HepG2 (cell line): Measurements from ENCODE around the gene CA11. TPM values are rescaled to one million over a fixed set of nuclear protein-coding genes. Genes with fewer than 3 reads are reported as not detected.

ENCODE experiments used
- AHR ChIP-seq: IDR thresholded peaks from 2 replicates; pipeline ENCODE4 v1.6.1; 2018; ENCODE audit warnings: missing genetic modification reagents, missing compliant biosample characterization
- ARNTL ChIP-seq: sonication (generic); formaldehyde crosslinking; IDR thresholded peaks from 2 replicates; pipeline ENCODE4 v1.4.0; 2020; ENCODE audit warnings: mild to moderate bottlenecking, missing genetic modification reagents
- CHD4 ChIP-seq: fragments of 200-600 bp; sonication (generic); IDR thresholded peaks from 2 replicates; pipeline ENCODE4 v1.7.0; 2017; ENCODE audit warnings: mild to moderate bottlenecking, low read length, borderline replicate concordance
- ELF1 ChIP-seq: sonication (generic); formaldehyde crosslinking; IDR thresholded peaks from 2 replicates; pipeline ENCODE4 v1.4.0; 2020; ENCODE audit warnings: missing genetic modification reagents
- HDAC2 ChIP-seq: sonication (generic); formaldehyde crosslinking; IDR thresholded peaks from 2 replicates; pipeline ENCODE4 v1.4.0; 2020; ENCODE audit warnings: missing genetic modification reagents
- HOXA9 ChIP-seq: sonication (generic); formaldehyde crosslinking; IDR thresholded peaks from 2 replicates; pipeline ENCODE4 v1.8.1; 2022; ENCODE audit warnings: missing genetic modification reagents, mild to moderate bottlenecking, moderate library complexity, borderline replicate concordance
- NFKB2 ChIP-seq: sonication (generic); formaldehyde crosslinking; IDR thresholded peaks from 2 replicates; pipeline ENCODE4 v1.4.0; 2020; ENCODE audit warnings: missing genetic modification reagents, borderline replicate concordance
- NRL ChIP-seq: sonication (generic); formaldehyde crosslinking; IDR thresholded peaks from 2 replicates; pipeline ENCODE4 v1.5.0; 2020; ENCODE audit warnings: missing genetic modification reagents, mild to moderate bottlenecking, moderate library complexity, borderline replicate concordance
- PRMT3 ChIP-seq: sonication (generic); formaldehyde crosslinking; IDR thresholded peaks from 2 replicates; pipeline ENCODE4 v1.8.1; 2022; ENCODE audit warnings: low read depth, mild to moderate bottlenecking, moderate library complexity, missing genetic modification reagents, borderline replicate concordance
- PTBP1 ChIP-seq: fragments of 200-400 bp; formaldehyde crosslinking; IDR thresholded peaks from 2 replicates; pipeline ENCODE4 v1.6.1; 2018; ENCODE audit warnings: low read length, low read depth; ENCODE audit not compliant: poor library complexity, severe bottlenecking
- RBM22 ChIP-seq: fragments of 200-400 bp; formaldehyde crosslinking; optimal IDR thresholded peaks from 2 replicates; pipeline ENCODE3; 2017; ENCODE audit warnings: mild to moderate bottlenecking, low read length, moderate library complexity
- RFX5 ChIP-seq: IDR thresholded peaks from 2 replicates; pipeline ENCODE4 v1.6.1; 2011; ENCODE audit warnings: low read depth, low read length, improper control_type of control experiment
- SNAPC2 ChIP-seq: sonication (generic); formaldehyde crosslinking; IDR thresholded peaks from 2 replicates; pipeline ENCODE4 v1.8.1; 2022; ENCODE audit warnings: mild to moderate bottlenecking, missing genetic modification reagents
- SOX5 ChIP-seq: IDR thresholded peaks from 2 replicates; pipeline ENCODE4 v1.6.1; 2016; ENCODE audit warnings: borderline replicate concordance
- SRSF1 ChIP-seq: fragments of 200-400 bp; formaldehyde crosslinking; optimal IDR thresholded peaks from 2 replicates; pipeline ENCODE3; 2017; ENCODE audit warnings: mild to moderate bottlenecking, low read depth, low read length, moderate library complexity
- ZFAT ChIP-seq: sonication (generic); formaldehyde crosslinking; conservative IDR thresholded peaks from 2 replicates; pipeline ENCODE4 v1.8.1; 2023; ENCODE audit warnings: missing genetic modification reagents, inconsistent platforms
- ZNF10 ChIP-seq: sonication (generic); formaldehyde crosslinking; IDR thresholded peaks from 2 replicates; pipeline ENCODE4 v1.4.0; 2020; ENCODE audit warnings: mild to moderate bottlenecking, low read depth, missing genetic modification reagents, borderline replicate concordance
- ZNF224 ChIP-seq: sonication (generic); formaldehyde crosslinking; IDR thresholded peaks from 2 replicates; pipeline ENCODE4 v1.5.0; 2020; ENCODE audit warnings: mild to moderate bottlenecking, missing genetic modification reagents
- ZNF230 ChIP-seq: sonication (generic); formaldehyde crosslinking; IDR thresholded peaks from 2 replicates; pipeline ENCODE4 v1.4.0; 2020; ENCODE audit warnings: mild to moderate bottlenecking, missing genetic modification reagents
- ZNF251 ChIP-seq: sonication (generic); formaldehyde crosslinking; IDR thresholded peaks from 2 replicates; pipeline ENCODE4 v1.9.0; 2021; ENCODE audit warnings: mild to moderate bottlenecking, missing genetic modification reagents
- ZNF383 ChIP-seq: sonication (generic); formaldehyde crosslinking; IDR thresholded peaks from 2 replicates; pipeline ENCODE4 v1.4.0; 2020; ENCODE audit warnings: missing genetic modification reagents, mild to moderate bottlenecking, borderline replicate concordance
- ZNF792 ChIP-seq: IDR thresholded peaks from 2 replicates; pipeline ENCODE4 v1.6.1; 2016
- polyA plus RNA-seq, 8 experiments: library from polyadenylated mRNA; depleted of rRNA in 3 of 8; stranded (reverse) in 7 of 8; unstranded in 1 of 8; fragments of >200 nt; fragmentation: Illumina TruSeq in 4 of 8; extraction: Trizol in 4 of 8; gene quantifications; 2 replicates each; pipeline versions ENCODE4 v1.2.1 to v1.2.3, GENCODE V29; 2011 to 2016; ENCODE audit warnings: low read depth in 4 of 8, missing spikeins in 1 of 8, mixed read lengths in 1 of 8; ENCODE audit not compliant: insufficient read depth in 1 of 8
- total RNA-seq, 5 experiments: library from RNA; depleted of rRNA; stranded (reverse); fragments of >200 nt; fragmentation: Illumina TruSeq; extraction: Trizol; gene quantifications; 2 replicates each; pipeline ENCODE4 v1.2.3, GENCODE V29; 2016; ENCODE audit warnings: low read depth in 1 of 5
- TF ChIP-seq, protein P1 (sequence below): sonication (generic); formaldehyde crosslinking; IDR thresholded peaks from 2 replicates; pipeline ENCODE4 v1.5.0; 2020; ENCODE audit warnings: missing genetic modification reagents
- TF ChIP-seq, protein P2 (sequence below): IDR thresholded peaks from 2 replicates; pipeline ENCODE4 v1.6.1; 2016; ENCODE audit warnings: mild to moderate bottlenecking, missing biosample characterization, missing genetic modification reagents

Gene CA11
- total and polyA plus RNA-seq, 2 of the 13 experiments (the other 11 are each of a cell fraction or from before 2014, with no cell fraction given) = 0.41 to 0.58 TPM

DNA sequence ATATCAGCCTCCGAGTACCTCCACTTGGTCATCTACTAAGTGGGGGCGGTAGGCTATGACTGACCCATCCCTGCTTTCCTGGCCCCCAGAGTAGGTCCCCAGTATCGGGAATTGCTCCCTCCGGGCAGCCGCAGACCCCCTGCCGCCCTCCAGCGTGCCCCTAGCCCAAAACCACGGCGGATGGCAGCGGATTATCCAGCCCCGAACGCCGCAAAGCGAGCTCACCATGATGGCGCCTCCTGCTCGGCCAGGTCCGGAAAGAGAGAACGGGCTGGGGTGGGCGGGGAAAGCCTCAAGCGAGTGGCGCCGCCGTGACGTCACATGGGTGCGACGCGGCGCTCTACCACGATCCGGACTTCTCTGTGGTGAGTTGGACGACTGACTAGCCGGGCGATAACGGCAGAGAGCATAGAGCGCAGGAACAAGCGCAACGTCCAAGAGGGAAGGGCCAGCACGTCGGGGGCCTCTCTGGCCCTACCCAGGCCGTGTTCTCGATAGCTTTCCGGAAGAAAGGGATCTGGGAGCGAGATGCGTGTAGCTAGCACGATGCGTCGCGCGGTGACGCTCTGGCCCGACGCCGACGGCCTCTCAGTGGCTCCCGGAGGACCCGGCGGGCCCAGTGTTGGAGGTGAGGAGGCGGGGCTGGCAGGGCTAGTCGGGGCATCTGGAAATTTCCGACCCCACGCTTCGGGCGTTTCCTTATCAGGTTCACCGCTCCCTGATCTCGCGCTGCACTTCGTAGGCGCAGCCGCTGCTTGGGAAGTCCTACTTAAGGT lies 26.9 kb downstream of the CA11 start, which contains the start of the genes RPL18 and SPHK2 (continued):
- peak; percentile 78 for TF ChIP-seq HDAC2 (CRISPR knock-in tag)
- TF ChIP-seq ZNF224 (CRISPR knock-in tag) = peak; percentile 56; the same call in 1 of the 2 replicates
- TF ChIP-seq SNAPC2 (CRISPR knock-in tag) = no peak
- TF ChIP-seq ELF1 = peak; percentile 99
- TF ChIP-seq ZNF230 = peak; percentile 51; the same call in 1 of the 2 replicates
- peak; percentile 41; the same call in 1 of the 2 replicates for TF ChIP-seq HOXA9
- TF ChIP-seq ZNF10 (CRISPR knock-in tag) = no peak
- TF ChIP-seq RBM22 = no peak
- TF ChIP-seq ZNF383 (CRISPR knock-in tag) = no peak
- TF ChIP-seq PRMT3 = no peak; the same call in 1 of the 2 replicates
- TF ChIP-seq ARNTL (CRISPR knock-in tag) = peak; percentile 89
- peak; percentile 94 for TF ChIP-seq NRL (CRISPR knock-in tag)
- TF ChIP-seq SOX5 (CRISPR knock-in tag) = peak; percentile 72
- TF ChIP-seq ZNF251 = no peak
- peak; percentile 100 for TF ChIP-seq SRSF1
- TF ChIP-seq ZFAT (CRISPR knock-in tag) = no peak
- TF ChIP-seq, protein P1, sequence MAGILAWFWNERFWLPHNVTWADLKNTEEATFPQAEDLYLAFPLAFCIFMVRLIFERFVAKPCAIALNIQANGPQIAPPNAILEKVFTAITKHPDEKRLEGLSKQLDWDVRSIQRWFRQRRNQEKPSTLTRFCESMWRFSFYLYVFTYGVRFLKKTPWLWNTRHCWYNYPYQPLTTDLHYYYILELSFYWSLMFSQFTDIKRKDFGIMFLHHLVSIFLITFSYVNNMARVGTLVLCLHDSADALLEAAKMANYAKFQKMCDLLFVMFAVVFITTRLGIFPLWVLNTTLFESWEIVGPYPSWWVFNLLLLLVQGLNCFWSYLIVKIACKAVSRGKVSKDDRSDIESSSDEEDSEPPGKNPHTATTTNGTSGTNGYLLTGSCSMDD = no peak
- peak; percentile 90 for TF ChIP-seq ZNF792
- no peak for TF ChIP-seq PTBP1
- peak; percentile 60; the same call in 1 of the 2 replicates for TF ChIP-seq NFKB2 (CRISPR knock-in tag)
- TF ChIP-seq RFX5 = peak; percentile 75; the same call in 1 of the 2 replicates
- TF ChIP-seq AHR = peak; percentile 95
- TF ChIP-seq CHD4 = no peak
- TF ChIP-seq, protein P2, sequence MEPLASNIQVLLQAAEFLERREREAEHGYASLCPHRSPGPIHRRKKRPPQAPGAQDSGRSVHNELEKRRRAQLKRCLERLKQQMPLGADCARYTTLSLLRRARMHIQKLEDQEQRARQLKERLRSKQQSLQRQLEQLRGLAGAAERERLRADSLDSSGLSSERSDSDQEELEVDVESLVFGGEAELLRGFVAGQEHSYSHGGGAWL (CRISPR knock-in tag) = peak; percentile 92; the same call in 1 of the 2 replicates
